ENCODE measurements around the gene GPN2. TPM values are rescaled to one million over a fixed set of nuclear protein-coding genes. Genes with fewer than 3 reads are reported as not detected.

GPN2 gene
- total RNA-seq, 2 donors from 2014 or later, result 54.8 to 55.5 TPM

DNA sequence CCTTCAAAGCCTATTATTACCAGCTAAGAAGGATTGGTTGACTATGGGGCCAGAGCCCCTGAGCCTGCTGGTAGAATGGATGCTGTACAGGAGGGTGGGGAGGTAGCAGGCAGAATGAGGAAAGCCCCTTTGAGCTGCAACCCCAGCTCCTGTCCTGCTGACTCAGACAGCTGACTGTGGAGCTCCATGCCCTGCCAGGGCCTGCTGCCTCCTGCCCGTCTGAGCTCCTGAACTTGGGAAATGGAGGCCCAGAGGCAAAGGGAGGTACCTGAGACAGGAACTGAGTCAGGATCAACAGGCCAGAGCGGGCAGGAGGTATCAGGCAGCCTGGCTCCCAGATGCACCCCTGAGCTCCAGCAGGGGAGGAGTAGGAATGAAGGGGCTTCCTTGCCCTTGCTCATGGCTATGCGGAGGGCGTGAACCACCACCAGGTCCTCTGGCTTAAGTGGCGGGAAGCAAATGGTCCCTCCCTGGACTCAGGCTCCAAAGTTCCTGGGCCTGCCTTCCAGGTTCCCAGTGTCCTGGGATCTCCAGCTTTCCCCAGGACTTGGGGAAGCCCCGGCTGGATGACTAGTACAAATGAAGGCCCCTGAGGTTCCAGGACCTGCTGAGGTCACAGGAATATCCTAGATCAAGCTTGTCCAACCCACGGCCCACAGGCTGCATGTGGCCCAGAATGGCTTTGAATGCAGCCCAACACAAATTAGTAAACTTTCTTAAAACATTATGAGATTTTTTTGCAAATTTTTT, 31.0 kb downstream of the GPN2 start:
- DNase-seq (no peak), ATAC-seq (replicated peaks in 1 of 2) (no peak)
- no peaks in the 10 kb centered on the region for H3K36me3 Mint-ChIP-seq (ENCODE audit: insufficient read depth in 2 of 2)
- H3K27ac Mint-ChIP-seq, result no peak overlapping the region
- H3K9me3 Mint-ChIP-seq, result no peaks in the 10 kb centered on the region
- no peak overlapping the region for H3K4me3 Mint-ChIP-seq
- no peaks in the 10 kb centered on the region for H3K27me3 Mint-ChIP-seq (ENCODE audit: low read depth)
- H3K4me1 Mint-ChIP-seq (ENCODE audit: low read depth), result peaks cover 20% of the 10 kb centered on the region

DNA sequence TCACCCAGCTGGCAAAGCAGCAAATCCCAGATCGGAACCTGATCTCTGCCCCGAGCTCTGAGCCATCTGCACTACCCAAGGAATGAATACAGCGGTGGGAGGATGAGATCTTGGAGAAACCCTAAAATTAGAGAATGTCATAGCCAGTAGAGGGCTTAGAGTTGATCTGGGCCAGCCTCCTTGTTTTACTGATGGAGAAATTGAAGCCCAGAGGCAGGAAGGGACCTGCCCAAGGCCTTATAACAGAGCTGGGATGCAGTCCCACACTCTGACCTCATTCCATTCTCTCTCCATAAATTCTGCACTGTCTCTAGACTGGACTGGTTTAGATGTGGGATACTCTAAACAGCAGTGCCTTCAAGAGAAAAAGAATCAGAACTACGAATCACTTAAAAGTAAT, 31.9 kb downstream of the GPN2 start:
- Mint-ChIP-seq H3K27ac (no peak overlapping the region), H3K4me1 (ENCODE audit: low read depth) (peaks cover 13% of the 10 kb centered on the region), H3K4me3 (no peak overlapping the region), H3K9me3 (no peaks in the 10 kb centered on the region), H3K36me3 (ENCODE audit: insufficient read depth in 2 of 2) (peaks cover under 1 to 2% of the 10 kb centered on the region in 2 donors), H3K27me3 (ENCODE audit: low read depth) (no peaks in the 10 kb centered on the region)
- no peak for DNase-seq
- ATAC-seq (replicated peaks in 1 of 2), result no peak

DNA sequence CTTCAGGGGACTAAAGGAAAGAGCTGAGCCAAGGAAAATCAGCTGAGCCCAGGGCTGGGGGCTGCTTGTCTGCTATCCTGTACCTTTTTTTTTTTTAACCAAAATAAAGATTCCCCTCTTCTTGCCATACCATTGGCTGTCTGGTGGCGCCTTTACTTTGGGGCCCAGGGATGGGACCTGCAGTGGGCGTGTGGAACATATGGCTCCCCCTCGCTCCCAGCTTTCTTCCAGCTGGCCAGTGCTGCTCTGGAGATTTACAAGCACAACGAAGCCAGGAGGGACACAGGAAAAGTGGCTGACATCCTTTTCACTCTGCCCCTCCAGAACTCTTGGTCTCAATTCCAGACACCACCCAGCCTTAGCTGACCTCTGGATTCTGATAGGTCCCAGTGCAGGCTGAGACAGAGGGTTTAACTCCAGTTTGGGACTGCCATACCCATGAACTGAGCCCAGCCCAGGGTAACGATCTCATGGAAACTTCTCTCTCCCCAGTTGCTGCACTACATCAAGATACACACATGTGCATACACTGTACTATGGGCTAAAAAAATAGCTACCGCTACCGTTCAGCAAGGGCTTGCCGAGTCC, 32.5 kb downstream of the GPN2 start:
- peaks cover 2 to 3% of the 10 kb centered on the region in 2 donors for H3K36me3 Mint-ChIP-seq (ENCODE audit: insufficient read depth in 2 of 2)
- H3K9me3 Mint-ChIP-seq, result no peaks in the 10 kb centered on the region
- no peak for ATAC-seq (replicated peaks in 1 of 2)
- H3K27ac Mint-ChIP-seq, result no peak overlapping the region
- peaks cover 7% of the 10 kb centered on the region for H3K4me1 Mint-ChIP-seq (ENCODE audit: low read depth)
- H3K27me3 Mint-ChIP-seq (ENCODE audit: low read depth), result no peaks in the 10 kb centered on the region
- no peak overlapping the region for H3K4me3 Mint-ChIP-seq
- no peak for DNase-seq

DNA sequence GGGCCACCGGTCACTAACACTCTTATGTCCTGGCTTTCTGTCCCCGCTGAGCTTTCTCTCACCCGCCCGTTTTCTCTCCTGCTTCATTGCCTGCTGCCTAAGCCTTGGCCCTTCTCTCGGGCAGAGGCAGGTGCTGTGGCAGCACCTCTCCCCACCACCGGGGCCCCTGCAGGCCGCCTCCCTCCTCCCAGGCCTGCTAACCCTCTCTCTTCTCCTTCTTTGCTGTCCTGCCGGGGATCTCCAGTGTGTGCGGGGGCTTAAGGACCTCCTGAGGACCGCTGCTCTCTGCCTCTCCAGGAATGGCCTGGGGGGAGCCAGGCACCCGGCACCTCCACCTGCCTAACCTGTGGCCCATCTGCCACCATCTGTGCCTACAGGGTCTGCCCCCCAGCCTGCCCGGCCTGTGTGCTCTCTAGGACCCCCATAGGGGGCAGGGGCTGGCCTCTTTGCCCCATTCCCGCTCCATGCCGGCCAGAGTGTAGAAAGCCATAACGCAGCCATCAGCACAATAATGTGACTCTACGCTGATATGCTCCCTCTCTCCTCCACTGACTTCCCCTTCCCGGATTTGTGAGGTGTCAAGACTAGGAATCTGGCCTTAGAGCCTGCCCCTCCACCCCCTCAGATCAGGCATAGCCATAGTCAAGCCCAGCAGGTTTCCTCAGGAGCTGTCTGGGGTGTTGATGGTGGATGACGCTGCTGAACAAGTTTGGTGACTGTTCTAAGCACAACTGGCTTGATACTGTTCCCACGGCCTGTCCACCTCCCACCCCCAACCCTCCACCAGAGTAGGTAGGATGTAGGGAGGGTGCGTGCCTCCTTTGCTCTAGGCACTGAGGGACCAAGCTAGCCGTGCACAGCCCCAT, 33.2 kb downstream of the GPN2 start:
- Mint-ChIP-seq H3K27ac (no peak overlapping the region), H3K36me3 (ENCODE audit: insufficient read depth in 2 of 2) (peaks cover 4 to 10% of the 10 kb centered on the region in 2 donors), H3K27me3 (ENCODE audit: low read depth) (no peaks in the 10 kb centered on the region), H3K4me1 (ENCODE audit: low read depth) (peaks cover 7% of the 10 kb centered on the region), H3K4me3 (no peak overlapping the region), H3K9me3 (no peaks in the 10 kb centered on the region)
- DNase-seq (no peak), ATAC-seq (replicated peaks in 1 of 2) (no peak)

DNA sequence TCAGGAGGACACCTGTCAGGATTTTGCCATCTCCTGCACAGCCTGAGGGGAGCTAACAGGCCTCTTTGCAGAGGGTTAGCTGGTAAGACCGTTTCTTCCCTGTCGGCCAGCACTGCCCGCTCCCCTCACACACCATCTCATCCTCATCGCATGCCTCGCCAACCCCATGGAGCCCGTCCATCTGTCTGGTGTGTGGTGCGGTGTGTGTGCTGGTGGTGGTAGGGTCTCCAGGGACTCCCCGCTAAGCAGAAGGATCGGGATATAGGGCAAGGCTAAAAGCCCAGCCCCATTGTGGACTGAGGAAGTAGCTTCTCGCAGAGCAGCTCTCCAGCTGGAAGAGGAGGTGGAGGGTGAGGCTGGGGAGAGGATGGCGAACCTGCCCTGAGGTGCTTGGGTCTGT, 33.9 kb downstream of the GPN2 start:
- Mint-ChIP-seq H3K4me1 (ENCODE audit: low read depth) (peaks cover under 1% of the 10 kb centered on the region), H3K36me3 (ENCODE audit: insufficient read depth in 2 of 2) (peaks cover 7 to 16% of the 10 kb centered on the region in 2 donors), H3K4me3 (no peak overlapping the region), H3K9me3 (no peaks in the 10 kb centered on the region), H3K27me3 (ENCODE audit: low read depth) (no peaks in the 10 kb centered on the region), H3K27ac (no peak overlapping the region)
- no peak for DNase-seq
- no peak for ATAC-seq (replicated peaks in 1 of 2)

DNA sequence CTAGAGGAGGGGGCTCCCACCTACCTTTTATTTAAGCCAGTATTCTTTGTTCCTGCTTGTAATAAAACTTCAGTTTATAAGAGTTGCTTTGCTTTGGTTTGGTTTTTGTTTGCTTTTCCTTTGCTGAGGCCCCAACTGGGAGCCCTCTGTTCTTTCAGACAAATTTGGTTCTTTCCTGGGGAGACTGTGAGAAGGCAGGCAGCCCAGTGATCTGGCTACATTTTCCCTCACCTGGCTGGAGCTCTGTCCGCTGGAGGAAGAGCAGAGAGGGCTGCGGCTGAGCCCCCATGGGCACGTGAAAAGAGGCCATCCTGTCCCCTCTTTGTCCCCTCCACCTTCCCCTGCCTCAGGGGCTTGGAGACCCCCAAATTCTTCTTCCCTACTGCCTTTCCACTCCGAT, 34.4 kb downstream of the GPN2 start:
- H3K4me3 Mint-ChIP-seq, result no peak overlapping the region
- no peak for DNase-seq
- peaks cover 7 to 16% of the 10 kb centered on the region in 2 donors for H3K36me3 Mint-ChIP-seq (ENCODE audit: insufficient read depth in 2 of 2)
- H3K9me3 Mint-ChIP-seq, result no peaks in the 10 kb centered on the region
- no peak for ATAC-seq (replicated peaks in 1 of 2)
- no peaks in the 10 kb centered on the region for H3K4me1 Mint-ChIP-seq (ENCODE audit: low read depth)
- H3K27ac Mint-ChIP-seq, result no peak overlapping the region
- H3K27me3 Mint-ChIP-seq (ENCODE audit: low read depth), result no peaks in the 10 kb centered on the region

DNA sequence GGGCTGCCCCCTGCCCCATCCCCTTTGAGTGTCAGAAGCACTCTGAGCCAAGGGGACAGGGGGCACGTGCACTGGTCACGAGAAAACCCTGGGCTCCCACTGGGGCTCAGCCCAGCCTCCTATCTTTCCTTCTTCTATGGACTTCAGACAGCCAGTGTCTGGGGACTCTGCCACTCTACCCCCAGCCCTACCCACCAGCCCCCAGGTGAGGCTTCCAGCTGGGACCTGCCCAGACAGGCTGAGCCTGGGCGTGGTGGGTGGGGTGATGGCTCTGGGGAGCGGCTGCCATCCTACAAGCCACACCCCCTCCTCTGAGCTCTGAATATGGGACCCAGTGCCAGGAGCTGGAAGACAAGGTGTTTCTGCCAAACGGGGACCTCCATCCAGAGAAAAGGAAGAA, 35.2 kb downstream of the GPN2 start:
- Mint-ChIP-seq H3K9me3 (no peaks in the 10 kb centered on the region), H3K36me3 (ENCODE audit: insufficient read depth in 2 of 2) (peaks cover 7 to 16% of the 10 kb centered on the region in 2 donors), H3K4me3 (no peak overlapping the region), H3K27me3 (ENCODE audit: low read depth) (no peaks in the 10 kb centered on the region), H3K27ac (no peak overlapping the region), H3K4me1 (ENCODE audit: low read depth) (no peaks in the 10 kb centered on the region)
- no peak for DNase-seq
- ATAC-seq (replicated peaks in 1 of 2), result no peak

DNA sequence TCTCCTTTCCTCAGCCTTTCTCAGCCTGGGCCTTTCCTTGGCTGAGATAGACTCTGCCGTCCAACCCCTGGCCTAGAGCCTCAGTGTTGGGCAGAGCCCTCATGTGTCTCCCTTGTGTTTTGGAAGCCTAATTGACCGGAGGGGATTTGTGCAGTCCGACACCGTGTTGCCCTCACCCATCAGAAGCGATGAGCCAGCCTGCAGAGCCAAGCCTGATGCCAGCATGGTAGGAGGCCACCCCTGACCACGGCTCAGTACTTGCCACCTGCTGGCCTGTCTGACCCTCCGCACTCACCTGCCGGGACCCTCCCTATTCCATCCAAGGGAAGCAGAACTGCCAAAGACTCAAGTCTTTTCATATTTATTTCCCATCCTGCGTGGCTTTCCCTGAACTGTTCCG, 36.5 kb downstream of the GPN2 start:
- H3K27ac Mint-ChIP-seq, result no peak overlapping the region
- ATAC-seq (replicated peaks in 1 of 2) (no peak), DNase-seq (no peak)
- H3K9me3 Mint-ChIP-seq, result no peaks in the 10 kb centered on the region
- no peaks in the 10 kb centered on the region for H3K4me1 Mint-ChIP-seq (ENCODE audit: low read depth)
- H3K4me3 Mint-ChIP-seq, result no peak overlapping the region
- H3K27me3 Mint-ChIP-seq (ENCODE audit: low read depth), result no peaks in the 10 kb centered on the region
- H3K36me3 Mint-ChIP-seq (ENCODE audit: insufficient read depth in 2 of 2), result peaks cover 7 to 16% of the 10 kb centered on the region in 2 donors

DNA sequence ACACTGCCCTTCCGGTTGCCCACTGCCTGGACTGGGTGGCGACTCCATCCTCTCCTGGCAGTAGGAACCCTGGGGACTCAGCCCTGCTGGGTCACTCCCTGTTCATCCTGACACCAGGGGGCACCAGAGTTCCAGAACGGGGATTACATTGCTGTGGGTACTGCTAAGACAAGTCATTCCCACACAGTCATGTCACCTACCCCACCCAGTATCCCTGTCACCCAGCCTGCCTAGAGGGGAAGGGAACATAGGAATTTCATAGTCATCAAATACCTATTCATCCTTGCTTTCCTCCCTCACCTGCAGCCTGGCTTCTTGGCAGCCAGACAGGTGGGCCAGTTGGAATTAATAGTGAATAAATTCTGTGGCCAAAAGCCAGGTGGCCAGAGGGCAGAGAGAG, 36.9 kb downstream of the GPN2 start:
- Mint-ChIP-seq H3K27ac (no peak overlapping the region), H3K36me3 (ENCODE audit: insufficient read depth in 2 of 2) (peaks cover 9 to 19% of the 10 kb centered on the region in 2 donors), H3K4me3 (no peak overlapping the region), H3K9me3 (no peaks in the 10 kb centered on the region), H3K27me3 (ENCODE audit: low read depth) (no peaks in the 10 kb centered on the region), H3K4me1 (ENCODE audit: low read depth) (no peaks in the 10 kb centered on the region)
- ATAC-seq (replicated peaks in 1 of 2) (peak; percentile 71 to 77), DNase-seq (peak; percentile 74 to 77)

DNA sequence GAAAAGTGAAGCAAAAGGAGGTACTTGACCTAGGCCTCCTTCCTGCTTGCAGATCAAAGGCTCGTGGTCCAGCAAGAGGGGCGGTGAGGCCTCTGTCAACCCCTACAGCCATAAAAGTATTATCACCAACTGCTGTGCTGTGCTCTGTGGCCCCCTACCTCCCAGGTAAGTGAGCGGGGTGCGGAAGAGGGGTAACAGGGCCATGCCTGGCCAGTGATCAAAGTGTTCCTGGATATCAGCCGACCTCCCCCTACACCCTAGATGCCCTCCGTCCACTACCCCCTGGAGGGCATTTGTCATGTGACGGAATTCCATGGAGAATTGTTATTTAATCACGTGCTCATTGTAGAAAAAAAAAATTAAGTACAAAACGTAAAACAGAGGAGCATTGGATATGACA, 37.4 kb downstream of the GPN2 start:
- ATAC-seq (replicated peaks in 1 of 2) (no peak), DNase-seq (no peak)
- Mint-ChIP-seq H3K9me3 (no peaks in the 10 kb centered on the region), H3K4me3 (no peak overlapping the region), H3K4me1 (ENCODE audit: low read depth) (no peaks in the 10 kb centered on the region), H3K36me3 (ENCODE audit: insufficient read depth in 2 of 2) (peaks cover 11 to 20% of the 10 kb centered on the region in 2 donors), H3K27me3 (ENCODE audit: low read depth) (no peaks in the 10 kb centered on the region), H3K27ac (no peak overlapping the region)

DNA sequence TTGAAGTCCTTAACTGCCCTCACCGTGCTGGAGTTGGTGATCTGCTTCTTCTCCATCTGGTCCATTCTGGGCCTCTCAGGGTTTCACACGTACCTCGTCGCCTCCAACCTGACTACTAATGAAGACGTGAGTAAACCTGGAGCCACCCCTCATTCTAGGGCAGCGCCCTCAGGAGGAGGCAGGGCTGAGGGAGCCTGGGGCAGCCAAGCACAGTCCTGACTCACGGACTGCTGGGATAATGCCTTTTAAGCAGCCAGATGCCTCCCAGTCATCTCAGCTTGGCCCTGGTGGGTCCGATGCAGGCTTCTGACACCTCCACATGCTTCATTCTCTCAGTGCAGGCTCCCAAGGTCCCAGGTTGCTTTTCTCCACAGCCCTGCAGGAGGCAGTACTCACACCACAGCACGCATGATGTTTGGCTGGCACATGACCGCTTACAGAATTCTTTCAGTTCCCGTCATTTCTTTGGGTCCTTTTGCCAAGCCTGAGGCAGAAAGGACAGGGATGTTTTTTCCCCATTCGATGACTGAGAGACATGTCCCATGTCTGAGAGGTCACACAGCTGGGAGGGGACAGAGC, 38.9 kb downstream of the GPN2 start:
- ATAC-seq (replicated peaks in 1 of 2) (no peak), DNase-seq (no peak)
- Mint-ChIP-seq H3K4me1 (ENCODE audit: low read depth) (no peaks in the 10 kb centered on the region), H3K36me3 (ENCODE audit: insufficient read depth in 2 of 2) (peaks cover 17 to 27% of the 10 kb centered on the region in 2 donors), H3K9me3 (no peaks in the 10 kb centered on the region), H3K27ac (no peak overlapping the region), H3K4me3 (no peak overlapping the region), H3K27me3 (ENCODE audit: low read depth) (no peaks in the 10 kb centered on the region)

DNA sequence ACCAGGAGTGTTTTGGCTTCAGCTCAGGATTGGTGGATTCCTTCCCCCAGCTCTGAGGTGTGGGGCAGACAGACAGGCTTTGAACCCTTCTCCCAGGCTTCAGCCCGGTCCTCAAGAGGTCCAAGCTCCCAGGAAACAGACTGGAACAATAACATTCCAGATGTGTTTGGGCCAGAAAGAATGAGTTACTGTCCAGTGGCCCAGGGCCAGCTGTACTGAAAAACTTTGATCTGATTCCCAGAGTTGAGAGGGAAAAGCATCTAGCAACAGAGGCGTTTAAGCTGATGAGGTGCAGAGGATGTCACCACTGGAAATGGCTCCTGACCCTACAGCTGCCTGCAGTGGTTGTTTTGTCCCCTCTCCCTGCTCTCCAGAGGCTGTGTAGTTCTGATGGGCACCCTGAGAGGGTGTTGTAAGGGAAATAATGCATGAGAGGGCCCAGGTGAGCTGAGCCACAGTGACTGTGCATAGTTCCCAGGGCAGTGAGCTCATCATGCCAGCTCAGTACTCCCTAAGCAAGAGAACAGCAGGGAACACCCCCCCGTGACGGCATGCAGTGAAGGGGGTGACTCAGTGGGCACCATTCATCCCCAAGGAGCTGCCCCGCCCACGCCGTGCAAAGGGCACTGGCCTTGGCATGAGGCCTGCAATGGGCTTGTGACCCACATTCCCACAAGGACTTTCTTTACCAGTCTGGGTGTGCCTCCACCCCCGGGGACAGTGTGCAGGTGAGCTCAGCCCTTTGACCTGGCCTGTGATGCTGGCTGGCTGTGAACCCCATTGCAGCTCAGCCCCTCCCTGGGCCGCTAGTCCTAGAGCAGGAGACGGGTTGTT, 40.9 kb downstream of the GPN2 start:
- no peak for DNase-seq
- Mint-ChIP-seq H3K9me3 (no peaks in the 10 kb centered on the region), H3K27me3 (ENCODE audit: low read depth) (no peaks in the 10 kb centered on the region), H3K27ac (no peak overlapping the region), H3K36me3 (ENCODE audit: insufficient read depth in 2 of 2) (peaks cover 17 to 34% of the 10 kb centered on the region in 2 donors), H3K4me3 (no peak overlapping the region), H3K4me1 (ENCODE audit: low read depth) (no peaks in the 10 kb centered on the region)
- no peak for ATAC-seq (replicated peaks in 1 of 2)

All from activated T-cell treated with anti-CD3 and anti-CD28 coated beads, Interleukin-2, amount 50 U/mL, for 72 hours (primary cell).